H9 (cell line): Measurements from ENCODE around the gene DUSP2. TPM values are rescaled to one million over a fixed set of nuclear protein-coding genes. Genes with fewer than 3 reads are reported as not detected.

Source experiments
- DNase-seq: peaks from one replicate; pipeline ENCODE4 v3.0.0-alpha.2; 2017
- H2AFZ ChIP-seq: one replicate; pipeline ENCODE4 v1.6.1; 2013; ENCODE audit warnings: mild to moderate bottlenecking, low read length, control low read depth, moderate library complexity
- H2AK5ac ChIP-seq: 2 replicates; pipeline ENCODE4 v1.6.1; 2013; ENCODE audit warnings: low read length, control low read depth, mixed read lengths; ENCODE audit not compliant: insufficient read length
- H2BK120ac ChIP-seq: one replicate; pipeline ENCODE4 v1.6.1; 2013; ENCODE audit warnings: low read depth, mild to moderate bottlenecking, low read length, control low read depth, inconsistent platforms; ENCODE audit not compliant: poor library complexity, severe bottlenecking
- H2BK12ac ChIP-seq: 2 replicates; pipeline ENCODE4 v1.6.1; 2013; ENCODE audit warnings: low read length, control low read depth, mixed read lengths, low read depth; ENCODE audit not compliant: insufficient read length
- H2BK15ac ChIP-seq: 2 replicates; pipeline ENCODE4 v1.6.1; 2013; ENCODE audit warnings: low read depth, low read length, control low read depth
- H2BK20ac ChIP-seq: one replicate; pipeline ENCODE4 v1.6.1; 2013; ENCODE audit warnings: low read depth, mild to moderate bottlenecking, low read length, control low read depth, inconsistent platforms; ENCODE audit not compliant: poor library complexity, severe bottlenecking
- H2BK5ac ChIP-seq: 2 replicates; pipeline ENCODE4 v1.6.1; 2013; ENCODE audit warnings: low read length, control low read depth, mixed read lengths; ENCODE audit not compliant: insufficient read length
- H3K14ac ChIP-seq: 2 replicates; pipeline ENCODE4 v1.6.1; 2013; ENCODE audit warnings: low read length, control low read depth; ENCODE audit not compliant: insufficient read depth
- H3K18ac ChIP-seq: 2 replicates; pipeline ENCODE4 v1.6.1; 2013; ENCODE audit warnings: low read depth, mild to moderate bottlenecking, mixed read lengths, low read length, control low read depth; ENCODE audit not compliant: insufficient read length
- H3K23ac ChIP-seq: 2 replicates; pipeline ENCODE4 v1.6.1; 2013; ENCODE audit warnings: low read length, control low read depth, mixed read lengths, low read depth; ENCODE audit not compliant: insufficient read length
- H3K23me2 ChIP-seq: 2 replicates; pipeline ENCODE4 v1.6.1; 2013; ENCODE audit warnings: low read depth, mild to moderate bottlenecking, mixed read lengths, low read length, control low read depth; ENCODE audit not compliant: insufficient read length, poor library complexity, severe bottlenecking
- H3K27ac ChIP-seq: 2 replicates; pipeline ENCODE4 v1.5.1; 2013; ENCODE audit warnings: low read length, control low read depth, mixed read lengths, low read depth; ENCODE audit not compliant: insufficient read length
- H3K27me3 ChIP-seq: 2 replicates; pipeline ENCODE4 v1.6.1; 2013; ENCODE audit warnings: low read length, control low read depth, inconsistent platforms; ENCODE audit not compliant: insufficient read depth
- H3K4ac ChIP-seq: 2 replicates; pipeline ENCODE4 v1.6.1; 2013; ENCODE audit warnings: low read depth, mild to moderate bottlenecking, control low read depth, inconsistent platforms, low read length, moderate library complexity
- H3K4me1 ChIP-seq: 2 replicates; pipeline ENCODE4 v1.6.1; 2013; ENCODE audit warnings: low read length, control low read depth, inconsistent platforms; ENCODE audit not compliant: insufficient read depth
- H3K4me2 ChIP-seq: 2 replicates; pipeline ENCODE4 v1.6.1; 2013; ENCODE audit warnings: low read length, control low read depth, mixed read lengths; ENCODE audit not compliant: insufficient read length, insufficient read depth
- H3K56ac ChIP-seq: 2 replicates; pipeline ENCODE4 v1.6.1; 2013; ENCODE audit warnings: low read depth, mild to moderate bottlenecking, mixed read lengths, low read length, control low read depth; ENCODE audit not compliant: insufficient read length
- H3K79me1 ChIP-seq: 2 replicates; pipeline ENCODE4 v1.6.1; 2013; ENCODE audit warnings: low read depth, mild to moderate bottlenecking, moderate library complexity, low read length, control low read depth, inconsistent platforms; ENCODE audit not compliant: insufficient read depth, poor library complexity, severe bottlenecking
- H3K79me2 ChIP-seq: 2 replicates; pipeline ENCODE4 v1.6.1; 2013; ENCODE audit warnings: low read length, control low read depth, inconsistent platforms; ENCODE audit not compliant: insufficient read depth
- H3K9ac ChIP-seq: 2 replicates; pipeline ENCODE4 v1.6.1; 2013; ENCODE audit warnings: low read length, control low read depth, mixed read lengths; ENCODE audit not compliant: insufficient read length; ENCODE audit errors: extremely low read depth
- H3K9me3 ChIP-seq: one replicate; pipeline ENCODE4 v1.6.1; 2013; ENCODE audit warnings: low read depth, low read length, inconsistent platforms; ENCODE audit not compliant: control insufficient read depth
- H3T11ph ChIP-seq: one replicate; pipeline ENCODE4 v1.6.1; 2013; ENCODE audit warnings: mild to moderate bottlenecking, low read length, control low read depth, inconsistent platforms
- H4K20me1 ChIP-seq: one replicate; pipeline ENCODE4 v1.6.1; 2013; ENCODE audit not compliant: control insufficient read depth, insufficient read length, insufficient read depth
- H4K5ac ChIP-seq: 2 replicates; pipeline ENCODE4 v1.6.1; 2013; ENCODE audit warnings: low read depth, mild to moderate bottlenecking, mixed read lengths, low read length, control low read depth; ENCODE audit not compliant: insufficient read length
- H4K8ac ChIP-seq: replicated peaks from 2 replicates; pipeline ENCODE4 v1.6.1; 2013; ENCODE audit warnings: low read length, control low read depth, mixed read lengths, low read depth; ENCODE audit not compliant: insufficient read length
- H4K91ac ChIP-seq: 2 replicates; pipeline ENCODE4 v1.6.1; 2013; ENCODE audit warnings: low read depth, mild to moderate bottlenecking, moderate library complexity, mixed read lengths, low read length, control low read depth; ENCODE audit not compliant: insufficient read length
- H3K27ac Mint-ChIP-seq, 3 experiments: 2 replicates in 2 of 3; 3 replicates in 1 of 3; pipeline ENCODE4 v1.8.0; 2020 to 2021; ENCODE audit warnings: mixed read lengths in 3 of 3, mild to moderate bottlenecking in 1 of 3, moderate library complexity in 1 of 3
- H3K27me3 Mint-ChIP-seq: 2 replicates; pipeline ENCODE4 v1.8.0; 2021; ENCODE audit warnings: low read depth, mild to moderate bottlenecking, moderate library complexity, mixed read lengths
- H3K36me3 Mint-ChIP-seq, 3 experiments: 2 replicates in 2 of 3; 3 replicates in 1 of 3; pipeline ENCODE4 v1.8.0; 2020 to 2021; ENCODE audit warnings: low read depth in 3 of 3, mixed read lengths in 3 of 3; ENCODE audit not compliant: insufficient read depth in 1 of 3
- H3K4me1 Mint-ChIP-seq, 2 experiments: 2 replicates each; pipeline ENCODE4 v1.8.0; 2020; ENCODE audit warnings: mixed read lengths in 2 of 2
- H3K4me3 Mint-ChIP-seq, 2 experiments: 2 replicates in 1 of 2; 3 replicates in 1 of 2; pipeline ENCODE4 v1.8.0; 2020 to 2021; ENCODE audit warnings: mild to moderate bottlenecking in 2 of 2, mixed read lengths in 2 of 2, moderate library complexity in 1 of 2
- H3K9me3 Mint-ChIP-seq, 2 experiments: 2 replicates in 1 of 2; 3 replicates in 1 of 2; pipeline ENCODE4 v1.8.0; 2020; ENCODE audit warnings: mild to moderate bottlenecking in 2 of 2, mixed read lengths in 2 of 2, moderate library complexity in 1 of 2
- WGBS: extraction: QIAGEN DNeasy Blood & Tissue Kit; methylation state at CpG from one replicate; pipeline ENCODE4 v1.1.7; 2013; ENCODE audit warnings: missing lambda C conversion rate, low lambda C conversion rate, mixed read lengths; ENCODE audit not compliant: insufficient read length; ENCODE audit errors: extremely low coverage; 5-methylcytosine and 5-hydroxymethylcytosine counted together
- total RNA-seq: library from RNA; stranded (reverse); gene quantifications from 2 replicates; pipeline ENCODE4 v1.2.1, GENCODE V29; 2021
- TF ChIP-seq, protein P1 (sequence below): fragments of 200-600 bp; sonication (generic); conservative IDR thresholded peaks from 3 replicates; pipeline ENCODE4 v1.8.0; 2021; ENCODE audit warnings: antibody characterized with exemption, mild to moderate bottlenecking

DUSP2 gene
- total RNA-seq, 1 experiment from 2014 or later: 14.9 TPM

DNA sequence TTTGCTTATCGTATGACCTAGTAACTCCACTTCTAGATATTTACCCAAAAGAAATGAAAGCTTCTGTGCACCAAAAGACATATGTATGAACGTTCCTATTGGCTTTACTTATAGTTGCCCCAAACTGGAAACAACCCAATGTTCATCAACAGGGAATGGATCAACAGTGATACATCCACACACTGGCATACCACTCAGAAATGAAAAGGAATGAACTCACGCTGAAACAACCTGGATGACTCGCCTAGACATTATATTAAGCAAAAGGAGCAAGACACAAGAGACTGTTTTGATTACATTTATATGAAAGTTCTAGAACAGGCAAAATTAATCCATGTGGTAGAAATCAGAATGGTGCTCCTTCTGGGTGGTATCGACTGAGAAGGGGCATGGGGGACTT, 47.8 kb downstream of the DUSP2 start:
- no peak overlapping the region for H3K27ac ChIP-seq
- no peaks in the 10 kb centered on the region; a peak in 1 of 5 replicates for H3K9me3 Mint-ChIP-seq

More for the DNA sequence above, 47.8 kb downstream of the DUSP2 start:
- Histone ChIP-seq H4K5ac (no peak overlapping the region), H2BK120ac (no peak overlapping the region), H3K9ac (no peak overlapping the region), H4K8ac (no peak overlapping the region), H2BK15ac (no peak overlapping the region), H3K56ac (no peak overlapping the region), H2AK5ac (no peak overlapping the region), H2AFZ (no peak overlapping the region), H2BK5ac (no peak overlapping the region), H3K4ac (no peak overlapping the region), H3K27me3 (no peaks in the 10 kb centered on the region), H3K23me2 (no peaks in the 10 kb centered on the region), H3K79me2 (no peaks in the 10 kb centered on the region), H3K23ac (no peak overlapping the region), H3K79me1 (no peaks in the 10 kb centered on the region), H3K14ac (no peak overlapping the region), H4K91ac (no peak overlapping the region), H3K4me1 (no peaks in the 10 kb centered on the region; the same call in 1 of the 2 replicates), H2BK12ac (no peak overlapping the region), H3K9me3 (no peaks in the 10 kb centered on the region), H3T11ph (no peak overlapping the region), H3K18ac (no peak overlapping the region), H2BK20ac (no peak overlapping the region), H3K4me2 (no peak overlapping the region), H4K20me1 (no peaks in the 10 kb centered on the region)
- no CpG with 5 or more reads among the region's 5 CpGs for WGBS
- Mint-ChIP-seq H3K4me1 (peaks cover 13 to 26% of the 10 kb centered on the region in 2 experiments), H3K27me3 (no peaks in the 10 kb centered on the region), H3K4me3 (no peak overlapping the region), H3K36me3 (no peaks in the 10 kb centered on the region), H3K27ac (no peak overlapping the region)
- no peak for DNase-seq
- TF ChIP-seq, protein P1, sequence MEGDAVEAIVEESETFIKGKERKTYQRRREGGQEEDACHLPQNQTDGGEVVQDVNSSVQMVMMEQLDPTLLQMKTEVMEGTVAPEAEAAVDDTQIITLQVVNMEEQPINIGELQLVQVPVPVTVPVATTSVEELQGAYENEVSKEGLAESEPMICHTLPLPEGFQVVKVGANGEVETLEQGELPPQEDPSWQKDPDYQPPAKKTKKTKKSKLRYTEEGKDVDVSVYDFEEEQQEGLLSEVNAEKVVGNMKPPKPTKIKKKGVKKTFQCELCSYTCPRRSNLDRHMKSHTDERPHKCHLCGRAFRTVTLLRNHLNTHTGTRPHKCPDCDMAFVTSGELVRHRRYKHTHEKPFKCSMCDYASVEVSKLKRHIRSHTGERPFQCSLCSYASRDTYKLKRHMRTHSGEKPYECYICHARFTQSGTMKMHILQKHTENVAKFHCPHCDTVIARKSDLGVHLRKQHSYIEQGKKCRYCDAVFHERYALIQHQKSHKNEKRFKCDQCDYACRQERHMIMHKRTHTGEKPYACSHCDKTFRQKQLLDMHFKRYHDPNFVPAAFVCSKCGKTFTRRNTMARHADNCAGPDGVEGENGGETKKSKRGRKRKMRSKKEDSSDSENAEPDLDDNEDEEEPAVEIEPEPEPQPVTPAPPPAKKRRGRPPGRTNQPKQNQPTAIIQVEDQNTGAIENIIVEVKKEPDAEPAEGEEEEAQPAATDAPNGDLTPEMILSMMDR: no peak
